Measurements from ENCODE around the gene WDR44. TPM values are rescaled to one million over a fixed set of nuclear protein-coding genes. Genes with fewer than 3 reads are reported as not detected.
A peak's percentile ranks its signal among the peaks of the same experiment; 100 is the strongest.

WDR44 gene
- total RNA-seq, 1 experiment from 2014 or later, result 10.9 TPM

DNA sequence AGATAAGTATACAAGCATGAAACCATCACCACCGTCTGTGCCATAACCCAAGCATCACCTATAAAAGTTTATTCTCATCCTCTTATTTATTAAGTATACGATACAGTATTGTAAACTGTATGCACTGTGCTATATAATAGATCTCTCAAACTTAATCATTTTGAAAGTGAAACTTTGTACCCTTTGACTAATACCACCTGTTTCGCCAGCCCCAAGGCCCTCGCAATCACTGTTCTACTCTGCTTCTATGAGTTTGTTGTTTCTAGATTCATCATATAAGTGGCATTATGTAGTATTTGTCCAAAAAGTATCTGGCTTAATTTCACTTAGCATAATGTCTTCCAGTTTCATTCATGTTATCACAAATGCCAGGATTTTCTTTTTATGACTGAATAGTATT, 77.7 kb downstream of the WDR44 start:
- DNase-seq, result no peak
- H2AFZ ChIP-seq (ENCODE audit: low read length), result no peak overlapping the region
- no peaks in the 10 kb centered on the region for H3K9me2 ChIP-seq (replicated peaks; ENCODE audit: insufficient read depth, low read length)
- H3K4me1 ChIP-seq (ENCODE audit: low read length), result peaks cover 9% of the 10 kb centered on the region
- no peaks in the 10 kb centered on the region for H3K79me2 ChIP-seq (ENCODE audit: low read length)
- no peak overlapping the region for H3K27ac ChIP-seq (ENCODE audit: low read length)
- no peaks in the 10 kb centered on the region for H4K20me1 ChIP-seq (ENCODE audit: insufficient read depth, low read depth, low read length)
- no peaks in the 10 kb centered on the region for H3K27me3 ChIP-seq (ENCODE audit: low read length)
- no peaks in the 10 kb centered on the region for H3K9me3 ChIP-seq (ENCODE audit: low read length)
- H3K36me3 ChIP-seq (ENCODE audit: insufficient read depth, low read length), result no peaks in the 10 kb centered on the region
- H3K4me3 ChIP-seq (ENCODE audit: low read length), result no peak overlapping the region
- no peak overlapping the region for H3K4me2 ChIP-seq (ENCODE audit: low read depth, low read length, poor library complexity, severe bottlenecking)
- H3K9ac ChIP-seq (ENCODE audit: low read length), result no peak overlapping the region

- H3K79me2 ChIP-seq (ENCODE audit: low read length), result no peaks in the 10 kb centered on the region
- no peaks in the 10 kb centered on the region for H3K9me2 ChIP-seq (replicated peaks; ENCODE audit: insufficient read depth, low read length)
- no peaks in the 10 kb centered on the region for H4K20me1 ChIP-seq (ENCODE audit: insufficient read depth, low read depth, low read length)
- no peak overlapping the region for H3K27ac ChIP-seq (ENCODE audit: low read length)
- DNase-seq, result no peak
- no peak overlapping the region for H2AFZ ChIP-seq (ENCODE audit: low read length)
- no peaks in the 10 kb centered on the region for H3K9me3 ChIP-seq (ENCODE audit: low read length)
- H3K4me1 ChIP-seq (ENCODE audit: low read length), result no peaks in the 10 kb centered on the region
- no peak overlapping the region for H3K4me3 ChIP-seq (ENCODE audit: low read length)
- H3K9ac ChIP-seq (ENCODE audit: low read length), result no peak overlapping the region
- H3K4me2 ChIP-seq (ENCODE audit: low read depth, low read length, poor library complexity, severe bottlenecking), result no peak overlapping the region
- H3K36me3 ChIP-seq (ENCODE audit: insufficient read depth, low read length), result no peaks in the 10 kb centered on the region
- no peaks in the 10 kb centered on the region for H3K27me3 ChIP-seq (ENCODE audit: low read length)
These were observed 86.9 kb downstream of the WDR44 start for GRCh38 chrX:118432799-118433198.

- H3K4me3 ChIP-seq (ENCODE audit: low read length), result no peak overlapping the region
- H3K4me2 ChIP-seq (ENCODE audit: low read depth, low read length, poor library complexity, severe bottlenecking), result no peak overlapping the region
- H2AFZ ChIP-seq (ENCODE audit: low read length), result no peak overlapping the region
These were observed 91.4 kb downstream of the WDR44 start for GRCh38 chrX:118437283-118437682.

DNA sequence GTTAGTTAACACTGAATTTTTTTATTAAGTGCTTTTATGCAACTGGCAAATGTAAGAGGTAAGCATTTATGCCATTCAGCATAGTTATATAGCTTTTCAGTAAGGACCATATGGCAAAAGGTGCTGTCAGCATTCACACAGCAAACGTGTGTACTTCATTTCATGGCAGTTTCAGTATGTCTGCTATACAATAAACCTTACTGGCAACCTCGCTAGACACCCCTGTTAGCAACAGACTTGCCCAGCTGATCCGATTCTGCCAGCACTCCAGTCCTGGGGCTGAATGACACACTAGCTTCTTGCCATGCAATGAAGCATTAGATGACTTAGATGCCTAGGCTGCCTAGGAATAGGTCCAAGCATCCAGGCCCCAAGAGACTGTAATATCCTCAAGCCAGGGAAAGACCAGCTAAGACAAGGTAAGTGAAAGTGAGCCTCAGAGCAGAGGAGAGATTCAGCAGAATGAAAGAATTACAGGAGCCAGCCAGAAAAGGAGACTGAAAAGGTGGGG, 102.4 kb downstream of the WDR44 start:
- no peaks in the 10 kb centered on the region for H3K9me3 ChIP-seq (ENCODE audit: low read length)
- no peaks in the 10 kb centered on the region for H3K9me2 ChIP-seq (replicated peaks; ENCODE audit: insufficient read depth, low read length)
- no peaks in the 10 kb centered on the region for H3K27me3 ChIP-seq (ENCODE audit: low read length)
- H4K20me1 ChIP-seq (ENCODE audit: insufficient read depth, low read depth, low read length), result no peaks in the 10 kb centered on the region
- no peak overlapping the region for H3K27ac ChIP-seq (ENCODE audit: low read length)
- no peaks in the 10 kb centered on the region for H3K4me1 ChIP-seq (ENCODE audit: low read length)
- no peak overlapping the region for H3K4me3 ChIP-seq (ENCODE audit: low read length)
- no peaks in the 10 kb centered on the region for H3K79me2 ChIP-seq (ENCODE audit: low read length)
- no peak overlapping the region for H3K4me2 ChIP-seq (ENCODE audit: low read depth, low read length, poor library complexity, severe bottlenecking)
- no peak for DNase-seq
- H3K36me3 ChIP-seq (ENCODE audit: insufficient read depth, low read length), result 0 out of 2 replicates have a peak, but pooled peaks cover under 1% of the 10 kb centered on the region
- H2AFZ ChIP-seq (ENCODE audit: low read length), result no peak overlapping the region
- H3K9ac ChIP-seq (ENCODE audit: low read length), result no peak overlapping the region

More at GRCh38 chrX:118437283-118437682, 91.4 kb downstream of the WDR44 start:
- Histone ChIP-seq H3K27me3 (ENCODE audit: low read length) (no peaks in the 10 kb centered on the region), H3K9me3 (ENCODE audit: low read length) (no peaks in the 10 kb centered on the region), H4K20me1 (ENCODE audit: insufficient read depth, low read depth, low read length) (no peaks in the 10 kb centered on the region), H3K79me2 (ENCODE audit: low read length) (no peaks in the 10 kb centered on the region), H3K27ac (ENCODE audit: low read length) (no peak overlapping the region), H3K9me2 (replicated peaks; ENCODE audit: insufficient read depth, low read length) (no peaks in the 10 kb centered on the region), H3K36me3 (ENCODE audit: insufficient read depth, low read length) (no peaks in the 10 kb centered on the region), H3K9ac (ENCODE audit: low read length) (no peak overlapping the region), H3K4me1 (ENCODE audit: low read length) (no peaks in the 10 kb centered on the region)
- DNase-seq, result no peak

GRCh38 chrX:118455013-118455412, 109.1 kb downstream of the WDR44 start:
- Histone ChIP-seq H3K4me3 (ENCODE audit: low read length) (no peak overlapping the region), H3K9me2 (replicated peaks; ENCODE audit: insufficient read depth, low read length) (no peaks in the 10 kb centered on the region), H3K27me3 (ENCODE audit: low read length) (no peaks in the 10 kb centered on the region), H3K27ac (ENCODE audit: low read length) (no peak overlapping the region), H3K79me2 (ENCODE audit: low read length) (no peaks in the 10 kb centered on the region), H4K20me1 (ENCODE audit: insufficient read depth, low read depth, low read length) (no peaks in the 10 kb centered on the region), H2AFZ (ENCODE audit: low read length) (no peak overlapping the region), H3K9me3 (ENCODE audit: low read length) (no peaks in the 10 kb centered on the region), H3K4me2 (ENCODE audit: low read depth, low read length, poor library complexity, severe bottlenecking) (no peak overlapping the region), H3K9ac (ENCODE audit: low read length) (no peak overlapping the region), H3K36me3 (ENCODE audit: insufficient read depth, low read length) (no peaks in the 10 kb centered on the region), H3K4me1 (ENCODE audit: low read length) (no peaks in the 10 kb centered on the region; the same call in 1 of the 2 replicates)
- DNase-seq, result no peak

DNA sequence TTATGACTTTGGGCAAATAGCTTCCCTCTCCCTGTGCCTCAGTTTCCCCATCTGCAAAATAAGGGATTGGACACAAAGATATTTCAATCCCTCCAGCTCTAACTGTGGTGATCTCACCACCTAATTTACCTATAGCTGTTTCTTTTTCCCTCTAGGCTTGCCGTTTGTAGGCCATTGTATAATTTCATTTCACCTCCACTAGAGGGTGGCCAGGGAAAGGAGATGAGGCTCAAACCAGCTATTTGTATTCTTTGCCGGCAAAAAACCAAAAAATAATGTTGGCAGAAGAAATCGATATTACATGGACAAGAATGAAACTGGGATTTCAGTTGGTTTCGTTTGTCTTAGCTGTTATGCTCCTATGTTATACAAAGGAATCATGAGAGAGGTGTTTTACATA, 113.6 kb downstream of the WDR44 start:
- DNase-seq, result peak; percentile 73
- H3K4me3 ChIP-seq (ENCODE audit: low read length), result no peak overlapping the region
- no peak overlapping the region for H3K27ac ChIP-seq (ENCODE audit: low read length)
- no peaks in the 10 kb centered on the region; the same call in 1 of the 2 replicates for H3K4me1 ChIP-seq (ENCODE audit: low read length)
- H3K79me2 ChIP-seq (ENCODE audit: low read length), result no peaks in the 10 kb centered on the region
- H3K9me3 ChIP-seq (ENCODE audit: low read length), result no peaks in the 10 kb centered on the region
- no peak overlapping the region for H3K9ac ChIP-seq (ENCODE audit: low read length)
- no peaks in the 10 kb centered on the region for H3K36me3 ChIP-seq (ENCODE audit: insufficient read depth, low read length)
- no peaks in the 10 kb centered on the region for H4K20me1 ChIP-seq (ENCODE audit: insufficient read depth, low read depth, low read length)
- H3K9me2 ChIP-seq (replicated peaks; ENCODE audit: insufficient read depth, low read length), result no peaks in the 10 kb centered on the region
- no peaks in the 10 kb centered on the region for H3K27me3 ChIP-seq (ENCODE audit: low read length)
- H3K4me2 ChIP-seq (ENCODE audit: low read depth, low read length, poor library complexity, severe bottlenecking), result no peak overlapping the region
- H2AFZ ChIP-seq (ENCODE audit: low read length), result no peak overlapping the region

DNA sequence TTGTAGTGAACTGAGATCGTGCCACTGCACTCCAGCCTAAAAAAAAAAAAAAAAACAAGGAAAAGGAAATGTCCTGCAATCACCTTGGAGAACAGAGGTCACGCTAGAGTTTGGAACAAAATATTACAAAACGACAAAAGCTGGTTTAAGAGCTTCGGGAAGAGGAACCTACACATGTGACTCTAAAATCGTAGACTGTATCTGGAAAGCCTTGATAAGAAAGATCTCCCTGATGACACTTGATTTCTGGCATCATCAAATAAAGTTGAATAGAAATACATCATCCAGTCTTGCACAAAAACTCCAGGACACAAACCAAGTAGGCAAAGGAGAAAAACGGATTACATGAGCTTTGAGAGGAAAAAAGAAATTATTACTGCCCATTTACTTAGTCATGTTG, 118.6 kb downstream of the WDR44 start:
- H2AFZ ChIP-seq (ENCODE audit: low read length), result no peak overlapping the region
- H3K9ac ChIP-seq (ENCODE audit: low read length), result no peak overlapping the region
- no peaks in the 10 kb centered on the region for H3K9me2 ChIP-seq (replicated peaks; ENCODE audit: insufficient read depth, low read length)
- no peaks in the 10 kb centered on the region for H3K9me3 ChIP-seq (ENCODE audit: low read length)
- H3K27me3 ChIP-seq (ENCODE audit: low read length), result no peaks in the 10 kb centered on the region
- H3K4me3 ChIP-seq (ENCODE audit: low read length), result no peak overlapping the region
- DNase-seq, result peak; percentile 9
- H3K36me3 ChIP-seq (ENCODE audit: insufficient read depth, low read length), result no peaks in the 10 kb centered on the region
- no peak overlapping the region for H3K27ac ChIP-seq (ENCODE audit: low read length)
- H4K20me1 ChIP-seq (ENCODE audit: insufficient read depth, low read depth, low read length), result no peaks in the 10 kb centered on the region
- no peak overlapping the region for H3K4me2 ChIP-seq (ENCODE audit: low read depth, low read length, poor library complexity, severe bottlenecking)
- no peaks in the 10 kb centered on the region for H3K79me2 ChIP-seq (ENCODE audit: low read length)
- no peaks in the 10 kb centered on the region; the same call in 1 of the 2 replicates for H3K4me1 ChIP-seq (ENCODE audit: low read length)

GRCh38 chrX:118468122-118468521, 122.2 kb downstream of the WDR44 start:
- DNase-seq, result no peak
- Histone ChIP-seq H3K9ac (ENCODE audit: low read length) (no peak overlapping the region), H2AFZ (ENCODE audit: low read length) (no peak overlapping the region)

More at GRCh38 chrX:118468122-118468521, 122.2 kb downstream of the WDR44 start:
- no peak overlapping the region for H3K4me2 ChIP-seq (ENCODE audit: low read depth, low read length, poor library complexity, severe bottlenecking)
- H3K79me2 ChIP-seq (ENCODE audit: low read length), result no peaks in the 10 kb centered on the region
- no peaks in the 10 kb centered on the region for H3K9me2 ChIP-seq (replicated peaks; ENCODE audit: insufficient read depth, low read length)
- H4K20me1 ChIP-seq (ENCODE audit: insufficient read depth, low read depth, low read length), result no peaks in the 10 kb centered on the region
- H3K4me1 ChIP-seq (ENCODE audit: low read length), result no peaks in the 10 kb centered on the region
- H3K27me3 ChIP-seq (ENCODE audit: low read length), result no peaks in the 10 kb centered on the region
- H3K4me3 ChIP-seq (ENCODE audit: low read length), result no peak overlapping the region
- peaks cover 3% of the 10 kb centered on the region; the same call in 1 of the 2 replicates for H3K9me3 ChIP-seq (ENCODE audit: low read length)
- no peak overlapping the region for H3K27ac ChIP-seq (ENCODE audit: low read length)
- no peaks in the 10 kb centered on the region for H3K36me3 ChIP-seq (ENCODE audit: insufficient read depth, low read length)

Data from Karpas-422 (cell line).